Trophoblast cell (in vitro differentiated cells and primary cell): ENCODE results near the gene NDST1.

ENCODE experiments used
- DNase-seq, 2 donors: peaks; one replicate each; pipeline ENCODE4 v3.0.0-alpha.2; 2016
- H2AFZ ChIP-seq: 2 replicates; pipeline ENCODE4 v1.6.1; 2013; ENCODE audit warnings: low read length, moderate library complexity, mild to moderate bottlenecking; ENCODE audit not compliant: insufficient read depth, poor library complexity
- H2AK5ac ChIP-seq: 2 replicates; pipeline ENCODE4 v1.6.1; 2013; ENCODE audit warnings: mild to moderate bottlenecking, low read length
- H2BK120ac ChIP-seq: 2 replicates; pipeline ENCODE4 v1.6.1; 2013; ENCODE audit warnings: low read length, mild to moderate bottlenecking, moderate library complexity; ENCODE audit not compliant: insufficient read depth, poor library complexity
- H2BK12ac ChIP-seq: 2 replicates; pipeline ENCODE4 v1.6.1; 2013; ENCODE audit warnings: mild to moderate bottlenecking, low read length, moderate library complexity
- H2BK5ac ChIP-seq: 2 replicates; pipeline ENCODE4 v1.6.1; 2013; ENCODE audit warnings: low read length, low read depth, moderate library complexity, mild to moderate bottlenecking; ENCODE audit not compliant: poor library complexity
- H3K14ac ChIP-seq: 2 replicates; pipeline ENCODE4 v1.6.1; 2013; ENCODE audit warnings: mild to moderate bottlenecking, low read length
- H3K18ac ChIP-seq: 2 replicates; pipeline ENCODE4 v1.6.1; 2013; ENCODE audit warnings: mild to moderate bottlenecking, low read length
- H3K23ac ChIP-seq: 2 replicates; pipeline ENCODE4 v1.6.1; 2013; ENCODE audit warnings: low read length
- H3K27ac ChIP-seq: 2 replicates; pipeline ENCODE4 v1.5.1; 2013; ENCODE audit warnings: low read depth, mild to moderate bottlenecking, inconsistent platforms, low read length, moderate library complexity
- H3K27me3 ChIP-seq: 2 replicates; pipeline ENCODE4 v1.6.1; 2013; ENCODE audit warnings: inconsistent platforms, mild to moderate bottlenecking, low read length, moderate library complexity; ENCODE audit not compliant: insufficient read depth
- H3K36me3 ChIP-seq, 2 experiments: 1 replicate in 1 of 2; 2 replicates in 1 of 2; pipeline ENCODE4 v1.6.1; 2013; ENCODE audit warnings: low read length in 2 of 2, mild to moderate bottlenecking in 2 of 2, moderate library complexity in 1 of 2; ENCODE audit not compliant: insufficient read depth in 2 of 2, control insufficient read depth in 1 of 2
- H3K4ac ChIP-seq: 2 replicates; pipeline ENCODE4 v1.6.1; 2013; ENCODE audit warnings: low read depth, mild to moderate bottlenecking, low read length, moderate library complexity
- H3K4me1 ChIP-seq, 2 experiments: 1 replicate in 1 of 2; 2 replicates in 1 of 2; pipeline ENCODE4 v1.6.1; 2013; ENCODE audit warnings: low read length in 2 of 2, mild to moderate bottlenecking in 2 of 2, moderate library complexity in 1 of 2; ENCODE audit not compliant: insufficient read depth in 2 of 2, control insufficient read depth in 1 of 2
- H3K4me2 ChIP-seq: 2 replicates; pipeline ENCODE4 v1.6.1; 2013; ENCODE audit warnings: inconsistent platforms, mild to moderate bottlenecking, low read length, moderate library complexity
- H3K4me3 ChIP-seq: 2 replicates; pipeline ENCODE4 v1.5.1; 2013; ENCODE audit warnings: mild to moderate bottlenecking, low read depth, low read length, inconsistent platforms
- H3K79me1 ChIP-seq: one replicate; pipeline ENCODE4 v1.6.1; 2013; ENCODE audit warnings: low read length
- H3K79me2 ChIP-seq: 2 replicates; pipeline ENCODE4 v1.6.1; 2013; ENCODE audit warnings: low read length, mild to moderate bottlenecking; ENCODE audit not compliant: control insufficient read depth, insufficient read depth, poor library complexity
- H3K9ac ChIP-seq: 2 replicates; pipeline ENCODE4 v1.6.1; 2013; ENCODE audit warnings: mild to moderate bottlenecking, low read length
- H3K9me3 ChIP-seq: 2 replicates; pipeline ENCODE4 v1.6.1; 2013; ENCODE audit warnings: low read depth, mild to moderate bottlenecking, control low read depth, inconsistent platforms, low read length; ENCODE audit not compliant: insufficient read depth
- H4K12ac ChIP-seq: 2 replicates; pipeline ENCODE4 v1.6.1; 2013; ENCODE audit warnings: low read depth, mild to moderate bottlenecking, low read length, moderate library complexity
- H4K8ac ChIP-seq: 2 replicates; pipeline ENCODE4 v1.6.1; 2013; ENCODE audit warnings: low read depth, mild to moderate bottlenecking, low read length, moderate library complexity
- H4K91ac ChIP-seq: one replicate; pipeline ENCODE4 v1.6.1; 2013; ENCODE audit warnings: low read depth, mild to moderate bottlenecking, low read length, moderate library complexity
- WGBS: extraction: QIAGEN DNeasy Blood & Tissue Kit; methylation state at CpG from one replicate; pipeline ENCODE4 v1.1.7; 2013; ENCODE audit warnings: missing lambda C conversion rate; ENCODE audit not compliant: insufficient read length, insufficient coverage; ENCODE audit errors: extremely low coverage; 5-methylcytosine and 5-hydroxymethylcytosine counted together

NDST1 gene

GRCh38 chr5:150529555-150529954 is 21.6 kb downstream of the NDST1 start:
- H4K12ac ChIP-seq, result no peak overlapping the region
- no peaks in the 10 kb centered on the region for H3K79me1 ChIP-seq
- H3K23ac ChIP-seq, result no peak overlapping the region
- H3K4me3 ChIP-seq, result no peak overlapping the region
- H3K79me2 ChIP-seq, result peaks cover 7% of the 10 kb centered on the region
- H2BK12ac ChIP-seq, result no peak overlapping the region
- H4K91ac ChIP-seq, result no peak overlapping the region
- H3K14ac ChIP-seq, result no peak overlapping the region
- peaks cover 0 to 2% of the 10 kb centered on the region in 2 experiments for H3K4me1 ChIP-seq
- no CpG with 5 or more reads among the region's 4 CpGs for WGBS
- H3K36me3 ChIP-seq, result peaks cover 52 to 75% of the 10 kb centered on the region in 2 experiments
- no peak for DNase-seq
- no peak overlapping the region for H3K4ac ChIP-seq
- H4K8ac ChIP-seq, result no peak overlapping the region
- no peak overlapping the region for H3K18ac ChIP-seq
- no peak overlapping the region for H3K27ac ChIP-seq
- no peak overlapping the region for H2AK5ac ChIP-seq
- H3K27me3 ChIP-seq, result no peaks in the 10 kb centered on the region
- H2AFZ ChIP-seq, result no peak overlapping the region
- no peaks in the 10 kb centered on the region for H3K9me3 ChIP-seq
- H2BK5ac ChIP-seq, result no peak overlapping the region
- H3K4me2 ChIP-seq, result no peak overlapping the region
- H3K9ac ChIP-seq, result no peak overlapping the region
- H2BK120ac ChIP-seq, result no peak overlapping the region

GRCh38 chr5:150530423-150530822 is 22.5 kb downstream of the NDST1 start:
- peaks cover 56 to 77% of the 10 kb centered on the region in 2 experiments for H3K36me3 ChIP-seq
- H3K9ac ChIP-seq, result no peak overlapping the region
- H2AK5ac ChIP-seq, result no peak overlapping the region
- no peak overlapping the region for H2BK120ac ChIP-seq
- no peak overlapping the region for H4K8ac ChIP-seq
- H3K9me3 ChIP-seq, result peaks cover under 1% of the 10 kb centered on the region
- no peak overlapping the region for H3K4me2 ChIP-seq
- WGBS, result no CpG with 5 or more reads among the region's 3 CpGs
- H3K4me3 ChIP-seq, result no peak overlapping the region
- no peak overlapping the region for H4K12ac ChIP-seq
- H3K27me3 ChIP-seq, result no peaks in the 10 kb centered on the region
- no peak overlapping the region for H3K4ac ChIP-seq
- DNase-seq, result no peak
- H2BK5ac ChIP-seq, result no peak overlapping the region
- H3K4me1 ChIP-seq, result no peaks in the 10 kb centered on the region
- H2AFZ ChIP-seq, result no peak overlapping the region
- no peak overlapping the region for H3K23ac ChIP-seq
- no peak overlapping the region for H4K91ac ChIP-seq
- H3K79me1 ChIP-seq, result no peaks in the 10 kb centered on the region
- no peak overlapping the region for H2BK12ac ChIP-seq
- no peak overlapping the region for H3K18ac ChIP-seq
- peaks cover 2% of the 10 kb centered on the region for H3K79me2 ChIP-seq
- no peak overlapping the region for H3K27ac ChIP-seq
- H3K14ac ChIP-seq, result no peak overlapping the region

- H3K4me3 ChIP-seq, result no peak overlapping the region
- no peak overlapping the region for H3K27ac ChIP-seq
- H2BK120ac ChIP-seq, result no peak overlapping the region
- no peak overlapping the region for H4K8ac ChIP-seq
- H4K91ac ChIP-seq, result no peak overlapping the region
- no peak overlapping the region for H4K12ac ChIP-seq
- no peak overlapping the region for H2BK5ac ChIP-seq
- H3K18ac ChIP-seq, result no peak overlapping the region
- H2AFZ ChIP-seq, result no peak overlapping the region
- H3K36me3 ChIP-seq, result peaks cover 58 to 78% of the 10 kb centered on the region in 2 experiments
- peaks cover 3% of the 10 kb centered on the region for H3K9me3 ChIP-seq
- DNase-seq, result no peak
- no CpG with 5 or more reads among the region's 9 CpGs for WGBS
- H3K4me1 ChIP-seq, result no peaks in the 10 kb centered on the region
- no peaks in the 10 kb centered on the region for H3K79me1 ChIP-seq
- H2AK5ac ChIP-seq, result no peak overlapping the region
- H3K23ac ChIP-seq, result no peak overlapping the region
- no peak overlapping the region for H3K14ac ChIP-seq
- H2BK12ac ChIP-seq, result no peak overlapping the region
- H3K4ac ChIP-seq, result no peak overlapping the region
- peaks cover 2% of the 10 kb centered on the region for H3K79me2 ChIP-seq
- no peaks in the 10 kb centered on the region for H3K27me3 ChIP-seq
- H3K9ac ChIP-seq, result no peak overlapping the region
- no peak overlapping the region for H3K4me2 ChIP-seq
Measured at GRCh38 chr5:150530951-150531588, 23.1 kb downstream of the NDST1 start.

DNA sequence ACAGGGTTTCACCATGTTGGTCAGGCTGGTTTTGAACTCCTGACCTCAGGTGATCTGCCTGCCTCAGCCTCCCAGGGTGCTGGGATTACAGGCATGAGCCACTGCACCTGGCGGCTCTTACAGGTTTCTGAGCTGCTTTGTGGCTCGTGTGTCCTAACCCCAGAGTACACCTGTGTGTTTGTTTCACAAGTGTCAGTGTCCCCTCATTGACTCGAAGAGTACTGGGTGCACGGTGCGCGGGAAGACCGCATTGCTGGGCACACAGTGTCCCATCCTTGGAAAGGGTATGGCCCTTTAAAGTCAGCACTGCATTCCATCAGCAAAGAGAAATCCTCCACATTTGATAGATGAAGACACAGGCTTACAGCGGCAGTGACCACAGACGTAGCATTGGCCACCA is 23.8 kb downstream of the NDST1 start:
- Histone ChIP-seq H2BK120ac (no peak overlapping the region), H3K4me1 (no peaks in the 10 kb centered on the region), H3K9me3 (peaks cover 3% of the 10 kb centered on the region), H3K4me3 (no peak overlapping the region), H2BK5ac (no peak overlapping the region), H3K79me2 (no peaks in the 10 kb centered on the region), H3K27ac (no peak overlapping the region), H3K23ac (no peak overlapping the region), H3K36me3 (peaks cover 59 to 79% of the 10 kb centered on the region in 2 experiments), H3K18ac (no peak overlapping the region), H2AK5ac (no peak overlapping the region), H2BK12ac (no peak overlapping the region), H2AFZ (no peak overlapping the region), H3K14ac (no peak overlapping the region), H3K27me3 (no peaks in the 10 kb centered on the region), H3K4ac (no peak overlapping the region), H4K12ac (no peak overlapping the region), H3K79me1 (no peaks in the 10 kb centered on the region), H3K9ac (no peak overlapping the region), H3K4me2 (no peak overlapping the region), H4K8ac (no peak overlapping the region), H4K91ac (no peak overlapping the region)
- WGBS, result no CpG with 5 or more reads among the region's 9 CpGs
- no peak for DNase-seq
